ENCODE results near the gene LPXN.

DNA sequence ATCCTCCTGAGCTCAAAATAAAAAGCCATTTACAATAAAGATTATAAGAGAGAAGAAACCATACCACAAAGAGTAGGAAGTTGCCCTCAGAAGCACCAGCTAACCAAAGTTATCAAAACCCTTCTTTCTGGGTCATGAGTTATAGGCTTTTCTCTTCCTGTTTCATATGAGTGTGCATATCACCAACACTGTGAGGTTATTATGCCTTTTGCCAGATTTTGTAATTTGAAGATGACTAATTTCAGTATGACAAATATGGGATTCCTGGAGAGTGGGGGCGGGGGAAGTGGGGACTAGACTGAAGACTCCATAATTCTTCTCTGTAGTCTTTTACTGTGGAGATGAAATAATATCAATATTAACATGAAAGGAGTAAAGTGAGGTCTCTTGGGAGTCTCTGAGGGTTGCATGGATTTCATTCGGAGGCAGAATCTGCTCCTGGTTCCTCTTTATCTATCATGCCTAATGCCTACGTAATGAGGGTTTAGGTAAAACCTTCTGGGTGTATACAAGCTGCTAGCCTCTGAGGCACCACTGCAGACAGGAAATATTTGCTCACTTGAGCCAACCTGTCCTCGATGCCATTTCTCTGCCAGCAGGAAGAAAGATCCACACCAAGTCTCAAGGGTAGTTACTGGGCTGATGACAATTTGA is 2.1 kb downstream of the LPXN start:
- TF ChIP-seq, protein P1, sequence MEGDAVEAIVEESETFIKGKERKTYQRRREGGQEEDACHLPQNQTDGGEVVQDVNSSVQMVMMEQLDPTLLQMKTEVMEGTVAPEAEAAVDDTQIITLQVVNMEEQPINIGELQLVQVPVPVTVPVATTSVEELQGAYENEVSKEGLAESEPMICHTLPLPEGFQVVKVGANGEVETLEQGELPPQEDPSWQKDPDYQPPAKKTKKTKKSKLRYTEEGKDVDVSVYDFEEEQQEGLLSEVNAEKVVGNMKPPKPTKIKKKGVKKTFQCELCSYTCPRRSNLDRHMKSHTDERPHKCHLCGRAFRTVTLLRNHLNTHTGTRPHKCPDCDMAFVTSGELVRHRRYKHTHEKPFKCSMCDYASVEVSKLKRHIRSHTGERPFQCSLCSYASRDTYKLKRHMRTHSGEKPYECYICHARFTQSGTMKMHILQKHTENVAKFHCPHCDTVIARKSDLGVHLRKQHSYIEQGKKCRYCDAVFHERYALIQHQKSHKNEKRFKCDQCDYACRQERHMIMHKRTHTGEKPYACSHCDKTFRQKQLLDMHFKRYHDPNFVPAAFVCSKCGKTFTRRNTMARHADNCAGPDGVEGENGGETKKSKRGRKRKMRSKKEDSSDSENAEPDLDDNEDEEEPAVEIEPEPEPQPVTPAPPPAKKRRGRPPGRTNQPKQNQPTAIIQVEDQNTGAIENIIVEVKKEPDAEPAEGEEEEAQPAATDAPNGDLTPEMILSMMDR (IDR thresholded peaks at IDR 0.05): no peak
- TF ChIP-seq POLR2A (IDR thresholded peaks at IDR 0.05): no peak

Data from Peyer's patch (tissue), 4 donors.